ENCODE measurements around the gene HSPA12B. TPM values are rescaled to one million over a fixed set of nuclear protein-coding genes. Genes with fewer than 3 reads are reported as not detected.

The HSPA12B gene
- total RNA-seq, 1 donor from 2014 or later: 33.7 TPM

DNA sequence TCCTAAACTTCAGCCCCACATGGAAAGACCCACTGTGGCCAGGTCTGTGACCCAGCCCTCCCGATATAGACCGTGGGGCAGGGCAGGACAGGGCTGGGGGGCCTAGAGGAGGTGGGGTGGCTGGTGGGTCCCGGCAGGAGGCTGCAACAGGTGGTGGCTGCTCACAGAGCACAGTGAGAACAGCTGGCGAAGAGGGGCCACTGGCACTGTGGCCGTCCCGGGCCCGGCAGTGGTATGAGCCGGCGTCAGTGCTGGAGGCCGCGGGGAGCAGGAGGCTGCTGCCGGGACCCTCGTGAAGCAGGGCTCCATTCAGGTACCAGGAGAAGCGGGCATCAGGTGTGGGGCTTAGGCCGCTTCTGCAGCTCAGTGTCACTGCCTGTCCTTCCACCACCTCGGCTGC, 33.4 kb upstream of the HSPA12B start:
- H3K36me3 ChIP-seq: no peaks in the 10 kb centered on the region
- intact Hi-C loops (cut with DNase I): no loop called here
- H3K27me3 ChIP-seq: no peaks in the 10 kb centered on the region
- no peaks in the 10 kb centered on the region for H3K4me1 ChIP-seq
- H3K4me3 ChIP-seq: no peak overlapping the region
- DNase-seq (no peak), ATAC-seq (no peak)
- TF ChIP-seq, protein P1, sequence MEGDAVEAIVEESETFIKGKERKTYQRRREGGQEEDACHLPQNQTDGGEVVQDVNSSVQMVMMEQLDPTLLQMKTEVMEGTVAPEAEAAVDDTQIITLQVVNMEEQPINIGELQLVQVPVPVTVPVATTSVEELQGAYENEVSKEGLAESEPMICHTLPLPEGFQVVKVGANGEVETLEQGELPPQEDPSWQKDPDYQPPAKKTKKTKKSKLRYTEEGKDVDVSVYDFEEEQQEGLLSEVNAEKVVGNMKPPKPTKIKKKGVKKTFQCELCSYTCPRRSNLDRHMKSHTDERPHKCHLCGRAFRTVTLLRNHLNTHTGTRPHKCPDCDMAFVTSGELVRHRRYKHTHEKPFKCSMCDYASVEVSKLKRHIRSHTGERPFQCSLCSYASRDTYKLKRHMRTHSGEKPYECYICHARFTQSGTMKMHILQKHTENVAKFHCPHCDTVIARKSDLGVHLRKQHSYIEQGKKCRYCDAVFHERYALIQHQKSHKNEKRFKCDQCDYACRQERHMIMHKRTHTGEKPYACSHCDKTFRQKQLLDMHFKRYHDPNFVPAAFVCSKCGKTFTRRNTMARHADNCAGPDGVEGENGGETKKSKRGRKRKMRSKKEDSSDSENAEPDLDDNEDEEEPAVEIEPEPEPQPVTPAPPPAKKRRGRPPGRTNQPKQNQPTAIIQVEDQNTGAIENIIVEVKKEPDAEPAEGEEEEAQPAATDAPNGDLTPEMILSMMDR (IDR thresholded peaks at IDR 0.05): no peak
- H3K9me3 ChIP-seq: no peaks in the 10 kb centered on the region
- H3K27ac ChIP-seq: no peak overlapping the region

DNA sequence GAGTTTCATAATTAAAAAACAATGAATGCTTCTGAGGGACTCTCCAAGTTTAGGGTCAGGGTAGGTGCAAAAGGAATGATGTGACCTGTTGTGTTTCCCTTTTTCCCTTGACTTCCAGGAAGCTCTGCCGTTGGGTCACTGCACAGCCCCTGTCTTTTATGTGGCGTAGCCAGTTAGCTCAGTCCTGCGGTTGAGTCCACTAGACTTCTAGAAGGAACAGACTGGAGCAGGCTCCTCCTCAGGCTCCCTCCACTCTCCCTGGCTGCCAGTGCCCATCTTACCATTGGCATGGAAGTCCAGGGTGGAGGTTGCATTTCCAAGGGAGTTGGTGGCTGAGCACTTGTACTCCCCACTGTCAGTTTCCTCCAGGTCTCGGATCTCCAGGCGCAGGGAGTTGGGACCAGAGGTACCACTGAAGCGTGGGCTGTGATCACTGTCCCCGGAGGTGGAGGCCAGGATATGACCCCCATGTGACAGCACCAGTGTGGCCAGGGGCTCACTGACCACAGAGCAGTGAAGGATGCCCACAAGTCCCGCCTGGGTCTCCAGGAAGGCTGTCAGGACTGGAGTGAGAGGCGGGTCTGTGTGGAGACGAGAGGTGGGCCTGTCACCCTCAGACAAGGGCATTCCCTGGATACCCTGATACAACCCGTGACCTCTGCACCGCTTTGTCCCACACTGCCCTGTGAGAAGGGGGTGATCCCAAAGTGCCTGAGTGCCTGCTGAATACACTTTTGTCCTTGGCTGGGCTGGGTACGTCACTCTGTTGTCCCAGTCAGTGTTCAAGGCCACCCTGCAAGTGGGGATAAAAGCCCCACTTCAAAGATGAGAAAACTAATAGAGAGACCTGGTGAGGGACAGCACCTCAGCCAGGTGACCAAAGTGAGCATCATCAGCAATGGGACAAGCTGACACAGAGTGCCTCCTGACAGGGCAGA, 31.2 kb upstream of the HSPA12B start:
- ATAC-seq: no peak
- intact Hi-C loops (cut with DNase I): no loop called here
- Histone ChIP-seq H3K36me3 (no peaks in the 10 kb centered on the region), H3K4me1 (no peaks in the 10 kb centered on the region), H3K9me3 (no peaks in the 10 kb centered on the region), H3K27me3 (no peaks in the 10 kb centered on the region), H3K4me3 (no peak overlapping the region), H3K27ac (no peak overlapping the region)
- TF ChIP-seq, protein P1 (IDR thresholded peaks at IDR 0.05): no peak
- peak; percentile 48 for DNase-seq

DNA sequence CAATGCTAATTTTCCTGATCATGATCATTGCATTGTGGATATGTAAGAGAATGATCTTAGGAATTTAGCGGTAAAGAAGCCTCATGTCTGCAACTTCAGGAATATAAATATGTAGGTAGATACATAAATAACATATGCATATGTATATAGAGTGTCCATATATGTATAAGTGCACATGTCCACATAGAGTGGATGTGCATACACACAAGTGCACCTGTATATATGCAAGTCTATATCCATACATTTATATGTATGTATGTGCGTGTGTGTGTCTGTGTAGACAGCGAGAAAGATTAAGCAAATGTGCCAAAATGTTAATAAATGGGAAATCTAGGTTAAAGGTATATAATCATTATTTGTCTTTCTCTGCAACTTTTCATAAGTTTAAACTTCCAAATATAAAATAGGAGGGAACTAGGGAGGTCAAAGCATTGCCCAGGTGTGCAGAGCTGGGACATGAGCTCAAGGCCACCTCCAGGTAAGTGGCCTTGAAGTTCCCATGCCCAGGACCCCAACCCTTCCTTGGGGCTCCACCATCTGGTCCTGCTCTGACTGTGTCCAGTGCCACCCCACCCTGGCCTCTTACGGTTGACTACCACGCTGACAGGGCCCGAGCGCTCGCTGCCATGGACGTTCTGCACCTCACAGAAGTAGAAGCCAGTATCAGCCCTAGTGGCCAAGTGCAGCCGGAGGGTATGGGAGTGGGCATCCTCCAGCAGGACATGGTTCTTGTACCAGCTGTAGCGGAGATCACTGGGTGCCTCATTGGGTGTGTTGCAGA, 29.7 kb upstream of the HSPA12B start:
- TF ChIP-seq, protein P1 (IDR thresholded peaks at IDR 0.05): no peak
- Histone ChIP-seq H3K27me3 (no peaks in the 10 kb centered on the region), H3K4me1 (no peaks in the 10 kb centered on the region), H3K36me3 (no peaks in the 10 kb centered on the region), H3K4me3 (no peak overlapping the region), H3K27ac (no peak overlapping the region), H3K9me3 (no peaks in the 10 kb centered on the region)
- no peak for ATAC-seq
- DNase-seq: no peak
- intact Hi-C loops (cut with DNase I): no loop called here

DNA sequence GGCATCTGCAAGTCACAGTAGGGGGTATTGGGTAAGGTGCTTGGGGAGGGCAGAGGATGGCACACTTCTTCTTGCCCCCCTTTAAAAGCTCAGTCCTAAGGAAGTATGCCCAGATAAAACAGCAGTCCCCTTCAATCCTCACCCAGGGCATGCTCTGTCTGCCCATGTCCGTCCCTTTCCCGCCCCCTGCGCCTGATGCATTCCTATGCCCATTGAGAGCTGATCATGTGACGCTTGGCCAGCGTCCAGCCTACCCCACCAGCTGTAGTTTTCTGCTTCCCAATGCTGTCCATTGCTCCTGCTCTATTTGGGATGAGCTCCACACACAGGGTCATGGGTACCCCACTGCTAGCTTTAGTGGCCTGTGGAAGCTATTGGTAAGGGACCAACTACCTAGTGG, 28.4 kb upstream of the HSPA12B start:
- Histone ChIP-seq H3K9me3 (no peaks in the 10 kb centered on the region), H3K27me3 (no peaks in the 10 kb centered on the region), H3K4me1 (no peaks in the 10 kb centered on the region), H3K4me3 (no peak overlapping the region), H3K36me3 (no peaks in the 10 kb centered on the region), H3K27ac (no peak overlapping the region)
- peak; percentile 55 for DNase-seq
- TF ChIP-seq, protein P1 (IDR thresholded peaks at IDR 0.05): no peak
- ATAC-seq: no peak
- intact Hi-C loops (cut with DNase I): no loop called here

DNA sequence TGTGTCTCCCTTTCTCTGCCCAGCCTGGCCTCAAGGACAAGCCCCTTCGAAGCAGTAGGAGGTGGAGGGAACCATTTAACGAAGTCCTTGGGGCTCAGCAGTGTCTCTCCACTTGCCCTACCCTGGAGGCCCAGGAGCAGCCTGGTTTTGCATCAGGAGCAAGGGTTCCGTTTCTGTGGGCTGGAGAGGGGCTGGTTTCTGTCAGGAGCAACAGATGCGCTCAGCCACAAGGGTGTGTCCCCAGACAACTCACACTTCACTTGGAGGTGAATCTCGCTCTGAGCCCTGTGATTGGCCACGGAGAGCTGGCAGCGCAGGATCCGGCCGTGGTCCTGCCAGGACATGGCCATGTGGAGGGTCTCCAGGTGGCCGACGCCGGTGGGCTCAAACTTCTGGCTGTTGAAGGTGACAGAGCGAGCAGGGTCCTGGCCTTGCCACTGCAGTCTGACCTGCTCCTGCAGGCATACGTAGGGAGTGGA, 27.0 kb upstream of the HSPA12B start:
- Histone ChIP-seq H3K27ac (no peak overlapping the region), H3K9me3 (no peaks in the 10 kb centered on the region), H3K27me3 (no peaks in the 10 kb centered on the region), H3K36me3 (no peaks in the 10 kb centered on the region), H3K4me3 (no peak overlapping the region), H3K4me1 (peaks cover 6% of the 10 kb centered on the region)
- intact Hi-C loops (cut with DNase I): no loop called here
- ATAC-seq (no peak), DNase-seq (no peak)
- TF ChIP-seq, protein P1 (IDR thresholded peaks at IDR 0.05): no peak

Measured in upper lobe of right lung (tissue), 1 donor.